HG03135 (cell line): Measurements from ENCODE around the gene C11orf24.
A peak's percentile ranks its signal among the peaks of the same experiment; 100 is the strongest.
"Not testable (repeated sequence)": the region's sequence is repeated elsewhere in the genome, so short reads cannot be mapped to it uniquely, and the experiment has no call there.

Experiments
- ATAC-seq: cut with Tn5 transposase; IDR thresholded peaks from one replicate; pipeline ENCODE4 v1.9.1; 2021; ENCODE audit warnings: mild to moderate bottlenecking, moderate library complexity; ENCODE audit not compliant: unreplicated experiment

The C11orf24 gene

DNA sequence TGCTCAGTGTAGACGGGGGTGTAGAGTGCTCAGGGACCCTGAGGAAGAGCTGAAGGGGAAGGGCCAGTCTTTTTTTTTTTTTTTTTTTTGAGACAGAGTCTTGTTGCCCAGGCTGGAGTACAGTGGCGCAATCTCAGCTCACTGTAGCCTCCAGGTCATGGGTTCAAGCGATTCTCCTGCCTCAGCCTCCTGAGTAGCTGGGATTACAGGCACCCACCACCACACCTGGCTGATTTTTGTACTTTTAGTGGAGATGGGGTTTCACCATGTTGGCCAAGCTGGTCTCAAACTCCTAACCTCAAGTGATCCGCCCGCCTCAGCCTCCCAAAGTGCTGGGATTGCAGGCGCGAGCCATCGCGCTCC is 27.7 kb upstream of the C11orf24 start:
- ATAC-seq: not testable (repeated sequence)

DNA sequence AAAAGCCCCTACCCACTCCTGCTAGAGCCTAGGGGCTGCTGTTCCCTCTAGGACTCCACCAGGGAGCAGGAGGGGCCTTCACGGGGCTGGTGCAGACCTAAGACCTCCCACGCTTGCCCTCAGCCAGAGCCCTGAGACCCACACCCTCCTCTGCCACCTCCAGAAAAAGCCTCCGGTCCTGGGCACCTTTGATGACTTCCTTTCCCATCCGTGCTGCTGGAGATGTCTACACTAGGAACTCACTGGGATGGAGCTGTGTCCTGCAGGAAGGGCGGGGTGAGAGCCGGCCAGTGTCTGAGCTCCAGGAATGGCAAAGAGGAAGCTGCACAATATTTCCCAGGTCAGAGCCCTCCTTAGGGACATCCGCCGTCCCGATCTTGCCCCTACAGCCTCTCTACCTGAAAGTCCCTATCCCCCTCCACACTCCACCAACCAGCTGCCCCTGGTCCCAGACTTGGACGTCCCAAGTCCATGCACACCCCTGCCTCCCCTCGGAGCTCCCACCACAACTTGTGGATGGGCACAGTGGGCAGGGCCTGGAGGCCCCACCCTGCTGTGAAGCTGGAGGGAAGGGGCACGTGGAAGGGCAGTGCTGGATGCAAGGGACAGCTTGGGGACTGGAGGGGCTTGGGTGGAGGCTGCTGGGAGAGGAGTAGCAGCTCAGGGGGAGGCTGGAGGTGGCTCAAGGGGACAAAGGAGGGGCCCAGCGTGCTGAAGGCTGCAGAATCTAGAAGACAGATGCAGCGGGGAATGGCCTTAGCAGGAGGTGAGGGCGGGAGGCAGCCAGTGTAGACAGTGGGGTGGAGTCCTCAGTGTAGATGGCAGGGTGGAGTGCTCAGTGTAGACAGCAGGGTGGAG is 27.1 kb upstream of the C11orf24 start:
- no peak for ATAC-seq

DNA sequence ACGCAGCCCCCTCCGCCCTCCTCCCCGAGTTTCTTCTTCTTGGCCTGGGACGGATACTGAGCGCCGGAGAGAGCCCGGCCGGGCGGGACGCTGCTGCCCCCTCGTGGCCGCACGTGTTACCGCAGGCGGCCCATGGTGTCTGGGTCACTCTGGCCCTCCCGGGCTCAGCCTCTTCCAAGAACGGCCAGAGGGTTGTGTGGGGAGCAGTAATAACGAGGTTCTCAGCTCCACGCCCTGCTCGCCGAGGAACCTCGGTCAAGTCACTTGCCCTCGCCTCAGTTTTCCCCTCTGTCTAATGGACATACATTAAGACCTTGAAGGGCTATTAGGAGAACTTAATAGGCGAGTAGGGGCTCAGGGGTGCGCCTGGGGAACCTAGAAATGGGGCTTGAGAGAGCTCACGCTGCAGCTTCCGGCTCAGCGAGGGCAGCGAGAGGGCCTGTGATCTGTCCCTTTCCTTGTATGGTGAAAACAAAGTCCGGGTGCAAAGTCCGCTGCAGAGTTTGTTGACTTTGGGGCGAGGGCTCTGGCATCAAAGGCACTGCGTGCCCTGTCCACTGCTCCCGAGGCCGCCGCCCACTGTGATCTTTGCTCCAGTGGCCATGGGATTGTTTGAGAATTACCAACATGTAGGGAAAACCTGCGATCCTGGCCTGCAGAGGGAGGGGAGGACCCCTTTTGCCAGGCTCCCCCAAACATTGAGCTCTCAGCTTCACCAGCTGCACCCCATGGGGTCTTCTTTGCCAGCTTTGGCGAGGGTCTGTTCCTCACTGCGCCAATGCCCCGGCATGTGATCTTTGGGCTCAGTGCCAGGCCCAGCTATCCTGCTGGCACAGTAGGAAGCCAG is 26.3 kb upstream of the C11orf24 start:
- ATAC-seq: no peak

DNA sequence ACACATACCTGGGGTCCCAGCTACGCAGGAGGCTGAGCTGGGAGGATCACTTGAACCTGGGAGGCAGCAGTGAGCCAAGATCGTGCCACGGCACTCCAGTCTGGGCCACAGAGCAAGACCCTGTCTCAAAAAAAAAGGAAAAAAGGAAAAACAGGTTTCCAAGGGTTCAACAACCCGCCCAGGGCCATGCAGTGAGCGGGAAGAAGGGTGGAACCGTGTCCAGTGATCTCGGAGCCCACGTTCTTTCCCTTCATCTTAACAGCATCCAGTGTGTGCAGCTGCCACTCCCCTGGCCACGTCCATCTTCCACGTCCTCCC is 25.7 kb upstream of the C11orf24 start:
- no peak for ATAC-seq

DNA sequence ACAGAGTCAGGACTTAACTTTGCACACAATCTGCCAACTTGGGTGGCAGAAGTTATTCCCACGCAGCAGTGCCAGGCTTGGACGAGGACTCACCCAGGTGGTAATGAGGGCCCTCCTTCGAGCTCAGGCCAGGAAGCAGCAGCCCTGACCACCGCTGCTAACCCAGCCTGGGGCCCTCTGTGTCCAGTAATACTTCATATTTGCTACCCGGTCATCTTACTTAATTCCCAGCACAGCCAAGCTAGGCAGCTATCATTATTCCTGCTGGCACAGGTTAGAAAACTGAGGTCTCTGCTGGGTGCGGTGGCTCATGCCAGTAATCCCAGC is 25.2 kb upstream of the C11orf24 start:
- no peak for ATAC-seq

DNA sequence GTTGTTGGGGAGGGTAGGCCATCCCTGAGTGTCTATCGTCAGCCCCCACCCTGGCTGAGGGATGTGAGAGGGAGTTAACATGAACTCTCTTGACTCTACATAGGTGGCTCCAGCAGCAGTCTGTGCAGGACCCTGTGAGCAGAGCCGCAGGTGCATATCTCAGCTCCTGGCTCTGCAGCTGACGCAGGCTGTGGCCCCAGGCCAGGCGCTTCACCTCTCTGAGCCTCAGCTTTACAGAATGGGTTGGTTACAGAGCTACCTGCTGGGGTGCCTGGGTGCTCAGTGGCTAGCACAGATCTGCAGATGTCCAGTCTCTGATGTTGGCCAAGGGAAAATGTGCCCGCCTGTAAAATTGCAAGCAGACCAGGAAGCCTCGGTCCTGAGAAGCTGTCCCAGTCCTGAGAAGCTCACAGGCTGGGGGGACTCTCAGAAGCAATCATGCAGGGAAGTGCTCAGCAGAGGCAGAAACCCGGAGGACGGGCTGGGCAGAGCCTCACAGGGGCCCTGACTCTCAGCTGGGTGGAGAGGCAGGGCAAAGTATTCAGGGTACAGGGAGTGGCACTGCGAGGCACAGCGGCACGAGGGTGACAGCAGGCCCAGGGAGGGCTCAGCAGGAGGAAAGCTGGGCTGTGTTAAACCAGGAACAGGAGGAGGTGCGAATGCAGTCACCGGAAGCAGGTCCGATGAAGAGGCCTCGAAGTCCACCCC is 24.7 kb upstream of the C11orf24 start:
- no peak for ATAC-seq

DNA sequence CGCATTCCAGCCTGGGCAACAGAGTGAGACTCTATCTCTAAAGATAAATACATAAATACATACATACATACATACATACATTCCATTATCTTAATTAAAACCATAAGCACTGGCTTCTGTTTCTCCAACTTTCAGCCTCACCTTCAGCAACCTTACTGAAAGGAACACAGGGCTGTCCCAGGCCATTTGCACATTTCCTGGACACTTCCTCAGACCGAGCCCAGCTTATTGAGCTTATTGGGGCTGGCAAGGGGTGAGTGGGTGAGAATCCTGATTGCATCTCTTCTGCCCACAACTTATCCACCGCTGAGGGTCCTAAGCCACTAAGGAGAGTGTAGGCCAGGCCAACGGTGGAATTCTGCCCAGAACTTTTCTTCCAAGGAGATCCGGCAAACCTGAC is 24.2 kb upstream of the C11orf24 start:
- ATAC-seq: no peak

DNA sequence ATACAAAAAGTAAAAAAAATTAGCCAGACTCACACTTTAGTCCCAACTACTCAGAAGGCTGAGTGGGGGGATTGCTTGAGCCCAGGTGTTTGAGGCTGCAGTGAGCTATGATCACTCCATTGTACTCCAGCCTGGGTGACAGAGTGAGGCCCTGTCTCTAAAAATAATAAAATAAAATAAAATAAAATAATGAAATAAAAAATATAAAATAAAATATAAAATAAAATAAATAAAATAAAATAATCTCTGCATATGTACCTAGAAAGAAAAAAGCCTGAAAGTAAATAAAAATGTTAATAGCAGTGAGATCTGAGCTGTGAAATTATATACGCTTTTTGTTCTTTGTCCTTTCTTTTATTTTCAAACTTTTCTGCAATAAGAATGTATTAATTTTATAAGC is 23.5 kb upstream of the C11orf24 start:
- no peak for ATAC-seq

DNA sequence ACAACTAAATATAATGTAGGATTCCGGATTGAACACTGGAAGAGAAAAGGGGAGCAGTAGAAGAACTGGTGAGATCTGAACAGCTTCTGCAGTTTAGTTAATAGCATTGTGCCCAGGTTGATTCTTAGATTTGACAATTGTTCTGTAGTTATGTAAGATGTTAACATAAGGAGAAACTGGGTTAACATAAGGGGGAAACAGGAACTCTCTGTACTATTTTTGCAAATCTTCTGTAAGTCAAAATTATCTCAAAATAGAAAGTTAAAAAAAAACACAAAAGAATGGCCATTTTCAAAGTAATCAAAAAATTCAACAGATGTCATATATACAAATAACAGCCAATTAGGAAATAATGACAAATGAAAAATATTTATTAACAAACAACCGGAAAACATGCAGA is 21.9 kb upstream of the C11orf24 start:
- no peak for ATAC-seq

DNA sequence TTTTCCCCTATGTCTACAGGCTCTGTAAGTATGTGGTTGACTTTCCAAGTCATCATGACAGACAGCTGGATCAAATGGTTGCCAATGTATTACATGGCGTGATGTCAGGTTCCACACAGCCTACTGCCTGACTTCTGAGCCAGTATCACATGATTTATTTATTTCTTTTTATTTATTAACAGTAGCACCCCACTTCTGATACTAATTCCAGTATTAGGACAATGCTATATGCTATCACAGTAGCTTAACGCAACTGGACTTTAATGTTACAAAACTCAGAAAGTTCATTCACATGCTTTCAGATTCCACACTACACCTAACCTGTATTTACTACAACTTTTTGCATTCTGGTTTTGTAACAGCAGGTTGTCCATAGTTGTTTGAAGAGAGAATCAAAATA is 17.7 kb upstream of the C11orf24 start:
- ATAC-seq: no peak

DNA sequence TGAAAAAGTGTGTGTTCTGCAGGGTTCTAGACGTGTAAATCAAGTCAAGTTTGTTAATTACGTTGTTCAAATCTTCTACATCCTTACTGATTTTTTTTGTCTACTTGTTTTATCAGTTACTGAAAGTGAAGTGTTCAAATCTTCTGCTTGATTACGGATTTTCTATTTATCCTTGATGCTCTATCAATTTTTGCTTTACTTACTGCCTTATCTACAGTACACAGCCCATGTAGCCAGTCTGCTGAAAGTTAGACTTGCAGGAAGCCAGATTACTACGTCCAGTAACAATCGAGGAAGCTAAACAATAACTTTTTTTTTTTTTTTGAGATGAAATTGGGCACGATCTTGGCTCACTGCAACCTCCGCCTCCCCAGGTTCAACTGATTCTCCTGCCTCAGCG is 15.6 kb upstream of the C11orf24 start:
- ATAC-seq: no peak

DNA sequence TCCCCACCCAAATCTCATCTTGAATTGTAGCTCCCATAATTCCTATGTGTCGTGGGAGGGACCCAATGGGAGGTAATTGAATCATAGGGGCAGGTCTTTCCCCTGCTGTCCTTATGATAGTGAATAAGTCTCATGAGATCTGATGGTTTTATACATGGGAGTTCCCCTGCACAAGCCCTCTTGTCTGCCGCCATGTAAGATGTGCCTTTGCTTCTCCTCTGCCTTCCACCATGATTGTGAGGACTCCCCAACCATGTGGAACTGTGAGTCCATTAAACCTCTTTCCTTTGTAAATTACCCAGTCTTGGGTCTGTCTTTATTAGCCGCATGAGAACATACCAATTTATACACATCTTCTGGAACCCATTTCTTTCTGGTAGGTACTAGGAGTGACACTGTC is 12.8 kb upstream of the C11orf24 start:
- ATAC-seq: not testable (repeated sequence)

DNA sequence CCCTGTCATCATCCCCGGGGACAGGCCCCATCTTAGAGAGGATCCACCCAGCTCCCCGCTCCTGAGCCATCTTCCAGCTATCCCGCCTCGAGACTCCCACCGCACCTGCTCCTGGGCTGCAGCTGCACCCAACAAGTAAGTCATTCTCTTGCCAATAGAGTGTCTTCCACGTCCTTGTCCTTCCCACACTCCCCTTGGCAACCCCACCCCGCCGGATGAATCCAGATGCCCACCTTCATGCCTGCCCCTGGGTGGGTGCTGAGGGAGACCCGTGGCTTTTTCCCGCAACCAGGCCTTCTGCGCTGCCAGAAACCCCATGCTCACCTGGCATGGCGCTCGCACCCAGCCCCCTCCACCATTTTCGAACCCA is 11.1 kb upstream of the C11orf24 start:
- ATAC-seq: no peak

DNA sequence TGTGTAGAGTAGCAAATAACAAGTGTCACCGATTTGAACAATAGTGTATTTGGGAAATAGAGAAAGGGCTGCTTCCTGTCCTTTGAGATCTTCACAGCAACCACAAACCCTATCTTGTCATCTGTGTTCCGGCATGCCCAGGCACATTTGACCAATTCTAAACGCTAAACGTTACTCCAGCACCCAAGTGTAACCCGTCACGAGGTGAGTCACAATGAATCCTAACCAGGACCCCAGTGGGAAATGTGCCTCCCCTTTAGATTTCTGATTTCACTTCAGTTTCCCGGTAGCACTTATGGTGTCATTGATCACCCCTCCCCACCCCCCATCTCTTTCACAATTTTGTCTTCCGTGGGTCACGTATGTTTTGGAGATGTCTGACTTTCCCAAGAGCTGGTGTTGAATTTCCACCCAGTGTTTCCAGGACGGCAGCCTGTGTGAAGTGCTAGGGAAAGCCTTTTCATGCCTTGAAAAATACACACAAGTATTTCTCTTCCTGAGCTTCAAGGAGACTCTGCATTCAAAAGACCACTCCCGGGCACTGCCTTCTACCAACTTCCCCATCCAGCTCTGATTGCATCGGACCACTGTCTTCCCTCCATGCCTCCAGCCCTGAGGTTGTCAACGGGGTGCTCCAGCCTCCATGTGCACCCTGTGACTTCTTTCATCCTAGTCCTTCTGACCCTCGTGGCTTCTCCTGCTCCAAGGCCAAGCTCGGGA is 10.5 kb upstream of the C11orf24 start:
- ATAC-seq: peak; percentile 68

DNA sequence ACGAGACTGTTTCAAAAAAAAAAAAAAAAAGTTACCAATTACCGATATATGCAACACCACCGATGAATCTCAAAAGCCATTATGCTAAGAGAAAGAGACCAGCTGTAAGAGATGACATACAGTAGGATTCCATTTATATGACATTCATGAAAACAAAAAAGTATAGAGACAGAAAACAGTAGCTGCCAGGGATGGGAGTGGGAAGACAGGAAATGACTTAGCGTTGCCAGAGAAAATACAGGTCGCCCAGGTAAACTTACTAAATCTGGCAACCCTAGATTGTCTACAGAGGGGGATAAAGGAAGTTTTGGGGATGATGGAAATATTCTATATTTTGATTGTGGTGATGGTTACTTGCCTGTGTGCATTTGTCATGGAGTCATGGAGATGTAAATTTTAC is 7.9 kb upstream of the C11orf24 start:
- no peak for ATAC-seq

DNA sequence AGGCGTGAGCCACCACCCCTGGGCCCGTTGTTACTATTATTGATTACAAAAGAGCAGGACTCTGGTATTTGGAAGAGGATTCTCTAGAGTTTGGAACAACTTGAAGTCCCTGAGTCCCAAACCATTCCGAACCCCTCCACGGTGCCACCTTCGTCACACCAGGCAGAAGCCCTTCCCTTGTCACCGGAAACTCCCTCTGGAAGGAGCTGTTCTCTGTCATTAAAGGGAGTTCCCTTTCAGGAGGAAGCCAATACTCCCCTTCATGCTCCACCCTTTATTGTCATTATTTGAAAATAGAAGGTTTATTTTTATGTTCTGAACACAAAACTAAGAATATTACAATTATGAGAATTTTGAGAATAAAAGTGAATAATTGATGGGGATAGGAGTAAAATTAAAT is 5.1 kb upstream of the C11orf24 start:
- ATAC-seq: no peak

DNA sequence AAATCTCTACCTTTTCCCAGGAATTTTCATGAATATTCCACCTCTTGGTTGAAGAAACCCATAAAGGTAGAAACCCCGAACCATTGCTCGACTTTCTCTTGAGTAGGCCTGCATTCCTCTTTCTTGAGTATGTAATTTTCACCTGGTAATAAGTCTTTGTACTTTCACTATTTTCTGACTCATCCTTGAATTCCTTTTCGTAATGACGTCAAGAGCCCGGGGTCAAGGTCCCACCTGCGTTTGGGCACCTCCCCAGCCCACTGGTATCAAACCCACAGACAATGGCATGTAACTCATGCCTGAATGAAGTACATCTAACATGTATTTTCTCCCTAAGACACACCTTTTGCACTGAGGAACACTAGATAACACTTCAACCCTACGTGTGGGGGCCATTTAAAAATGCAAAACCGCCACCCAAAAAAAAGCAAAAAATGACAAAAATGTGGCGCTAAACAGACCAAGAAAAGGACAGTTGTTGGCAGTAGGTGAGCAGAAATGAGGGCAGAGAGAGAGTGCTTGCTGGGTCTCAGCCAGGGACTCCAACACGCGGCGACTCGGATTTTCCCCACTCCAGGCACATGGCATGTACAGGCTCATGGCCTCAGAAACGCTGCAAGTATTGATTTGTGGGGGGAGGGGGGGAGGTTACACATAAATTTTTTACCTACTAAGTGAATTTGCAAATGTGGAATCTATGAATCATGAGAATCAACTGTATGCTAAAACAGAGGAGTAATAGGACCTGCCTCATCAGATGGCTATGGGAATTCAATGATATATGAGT is 4.1 kb upstream of the C11orf24 start:
- ATAC-seq: no peak

DNA sequence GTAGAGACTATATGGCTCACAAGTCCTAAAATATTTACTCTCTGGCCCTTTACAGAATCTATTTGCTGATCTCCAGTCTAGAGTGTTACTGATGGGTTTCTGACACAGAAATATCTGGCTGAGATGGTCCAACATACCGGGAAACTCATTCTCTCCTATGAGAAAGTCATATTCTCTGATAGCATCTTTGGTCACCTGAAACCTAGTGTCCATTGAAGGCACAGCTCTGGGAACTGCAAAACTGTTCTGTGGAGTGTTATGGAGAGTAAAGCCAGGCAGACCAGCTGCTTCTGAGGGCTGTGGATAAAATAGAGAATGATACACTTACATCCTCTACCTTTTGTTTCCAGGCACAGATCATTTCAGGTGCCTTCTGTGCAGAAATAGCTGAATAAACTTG is 2.5 kb upstream of the C11orf24 start:
- ATAC-seq: no peak

DNA sequence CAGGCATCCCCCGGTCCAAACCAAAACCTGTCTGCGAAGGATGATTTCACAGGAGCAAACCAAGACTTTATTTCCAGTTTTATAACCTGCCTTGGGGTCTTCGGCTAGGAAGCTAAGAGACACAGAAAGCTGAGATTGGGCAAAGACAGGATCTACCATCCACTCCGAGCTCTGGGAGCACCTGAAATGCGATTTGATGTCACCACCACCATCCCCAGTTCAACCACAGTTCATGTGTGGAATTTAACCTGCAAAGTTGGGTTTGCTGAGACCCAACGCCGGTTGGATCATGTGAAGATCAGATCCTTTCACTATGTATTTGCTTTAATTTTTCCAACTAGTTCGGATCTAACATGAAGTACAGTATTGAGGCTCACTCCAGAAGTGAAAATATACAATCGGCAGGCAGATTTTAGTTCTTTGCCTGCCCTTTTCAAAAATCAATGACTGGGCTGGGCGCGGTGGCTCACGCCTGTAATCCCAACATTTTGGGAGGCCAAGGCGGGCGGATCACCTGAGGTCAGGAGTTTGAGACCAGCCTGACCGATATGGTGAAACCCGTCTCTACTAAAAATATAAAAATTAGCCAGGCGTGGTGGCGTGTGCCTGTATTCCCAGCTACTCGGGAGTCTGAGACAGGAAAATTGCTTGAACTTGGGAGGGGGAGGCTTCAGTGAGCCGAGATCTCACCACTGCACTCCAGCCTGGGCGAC is 1.4 kb upstream of the C11orf24 start:
- ATAC-seq: no peak
